Right forelimb (tissue), 1 donor: ENCODE measurements around the gene RAB1B.
"Not testable (repeated sequence)": the region's sequence is repeated elsewhere in the genome, so short reads cannot be mapped to it uniquely, and the experiment has no call there.

ENCODE experiments used
- DNase-seq: peaks from one replicate; pipeline ENCODE4 v3.0.0-alpha.2; 2018

Gene RAB1B

GRCh38 chr11:66239998-66240780 is 28.2 kb upstream of the RAB1B start:
- DNase-seq, result no peak

- no peak for DNase-seq
Measured at GRCh38 chr11:66240781-66241136, 27.7 kb upstream of the RAB1B start.

DNA sequence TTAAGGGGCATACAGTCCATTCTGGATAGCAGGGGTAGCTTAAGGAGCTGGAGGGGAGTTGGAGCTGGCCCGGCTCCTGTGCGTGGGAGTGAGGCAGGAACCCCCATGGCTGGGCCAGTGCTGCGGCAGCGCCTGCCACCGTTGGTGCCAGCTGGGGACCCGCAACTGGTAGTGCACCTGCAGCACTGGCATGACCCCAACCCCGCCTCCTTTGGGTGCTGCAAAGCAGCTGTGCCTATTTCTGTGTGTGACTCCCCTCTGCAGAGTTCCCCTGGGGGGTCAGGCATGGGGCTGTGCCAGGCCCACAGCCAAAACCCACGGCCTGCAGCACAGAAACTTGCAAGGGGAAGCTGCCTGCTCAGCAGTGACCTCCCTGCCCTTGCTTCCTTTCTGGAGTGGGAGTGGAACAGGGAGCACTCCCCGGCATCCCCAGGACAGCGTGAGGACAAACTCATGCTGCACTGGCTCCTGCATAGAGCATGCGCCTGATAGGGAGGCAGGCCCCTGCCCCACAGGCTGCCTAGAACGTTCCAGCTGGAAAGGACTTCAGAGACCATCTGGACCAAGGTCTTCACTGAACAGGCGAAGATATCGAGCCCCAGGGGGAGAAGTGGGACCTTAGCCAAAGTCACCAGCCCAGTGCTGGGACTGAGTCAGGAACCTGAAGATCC is 26.2 kb upstream of the RAB1B start:
- DNase-seq, result no peak

GRCh38 chr11:66243782-66244535 is 24.5 kb upstream of the RAB1B start:
- DNase-seq, result peak; percentile 57

GRCh38 chr11:66247295-66247694 is 21.1 kb upstream of the RAB1B start:
- DNase-seq, result no peak

- no peak for DNase-seq
Measured at GRCh38 chr11:66247801-66248200, 20.6 kb upstream of the RAB1B start.

GRCh38 chr11:66248903-66249302 is 19.5 kb upstream of the RAB1B start:
- DNase-seq, result no peak

DNA sequence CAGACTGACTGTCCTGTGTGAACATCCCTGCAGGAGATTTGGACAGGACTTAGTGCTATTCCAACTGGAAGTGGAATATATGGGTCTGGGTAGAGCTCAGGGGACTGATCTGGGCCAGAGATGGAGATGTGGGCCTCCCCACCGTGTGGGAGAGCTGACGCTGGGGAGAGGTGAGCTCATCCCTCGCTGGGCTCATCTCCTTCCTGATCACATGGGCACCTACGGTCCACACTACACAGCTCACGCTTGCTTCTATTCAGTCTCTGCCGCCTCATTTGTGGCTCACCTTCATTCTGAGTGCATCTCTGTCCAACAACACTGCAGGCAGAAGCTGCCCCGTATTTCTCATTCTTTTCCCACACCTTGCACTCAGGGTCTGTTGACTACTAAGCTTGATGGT is 16.6 kb upstream of the RAB1B start:
- no peak for DNase-seq

GRCh38 chr11:66253081-66253480 is 15.4 kb upstream of the RAB1B start:
- not testable (repeated sequence) for DNase-seq

- DNase-seq, result no peak
Measured at GRCh38 chr11:66258473-66258893, 10.0 kb upstream of the RAB1B start.

GRCh38 chr11:66259225-66259624 is 9.2 kb upstream of the RAB1B start:
- DNase-seq, result no peak

GRCh38 chr11:66259956-66260355 is 8.5 kb upstream of the RAB1B start:
- DNase-seq, result no peak

DNA sequence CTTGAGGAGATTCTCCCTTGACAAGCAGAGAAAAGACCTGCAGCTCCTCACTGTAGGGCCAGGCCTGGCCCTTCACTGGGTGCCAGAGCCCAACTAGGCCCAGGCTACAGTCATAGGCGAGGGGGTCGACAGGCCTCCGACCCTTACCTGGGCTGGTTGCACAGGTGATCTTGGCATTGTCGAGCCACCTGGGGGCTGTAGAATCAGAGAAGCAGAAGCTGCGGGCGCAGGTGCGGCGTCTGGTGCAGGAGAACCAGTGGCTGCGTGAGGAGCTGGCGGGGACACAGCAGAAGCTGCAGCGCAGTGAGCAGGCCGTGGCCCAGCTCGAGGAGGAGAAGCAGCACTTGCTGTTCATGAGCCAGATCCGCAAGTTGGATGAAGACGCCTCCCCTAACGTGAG is 6.9 kb upstream of the RAB1B start:
- no peak for DNase-seq

DNA sequence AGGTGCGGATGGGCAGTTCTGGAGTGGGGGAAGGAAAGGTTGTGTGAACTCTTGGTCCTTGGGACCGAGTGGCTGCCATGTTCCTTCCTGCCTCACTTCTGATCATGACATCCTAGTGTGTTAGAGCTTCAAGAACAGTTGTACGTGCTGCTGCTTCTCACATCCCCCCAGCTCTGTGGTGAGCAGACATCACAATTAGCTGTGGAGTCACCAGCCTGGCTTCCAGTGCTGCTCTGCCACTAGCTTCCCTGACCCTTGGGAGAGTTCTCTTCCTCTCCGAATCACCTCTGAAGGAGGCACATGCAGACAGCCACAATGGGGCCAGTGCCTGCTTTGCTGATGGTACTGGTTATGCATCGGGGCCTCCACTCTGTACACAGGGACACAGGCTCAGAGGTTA is 6.2 kb upstream of the RAB1B start:
- no peak for DNase-seq

DNA sequence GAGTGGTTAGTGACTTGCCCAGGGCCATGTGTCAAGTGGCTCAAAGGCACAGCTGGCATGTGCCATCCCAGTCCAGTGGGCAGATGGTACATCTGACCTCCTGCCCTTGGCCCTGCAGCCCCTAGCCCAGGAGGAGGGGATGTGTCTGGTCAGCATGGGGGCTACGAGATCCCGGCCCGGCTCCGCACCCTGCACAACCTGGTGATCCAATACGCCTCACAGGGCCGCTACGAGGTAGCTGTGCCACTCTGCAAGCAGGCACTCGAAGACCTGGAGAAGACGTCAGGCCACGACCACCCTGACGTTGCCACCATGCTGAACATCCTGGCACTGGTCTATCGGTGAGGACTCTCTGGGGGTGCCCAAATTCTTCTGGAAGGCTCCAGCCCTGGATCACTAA is 5.7 kb upstream of the RAB1B start:
- no peak for DNase-seq

DNA sequence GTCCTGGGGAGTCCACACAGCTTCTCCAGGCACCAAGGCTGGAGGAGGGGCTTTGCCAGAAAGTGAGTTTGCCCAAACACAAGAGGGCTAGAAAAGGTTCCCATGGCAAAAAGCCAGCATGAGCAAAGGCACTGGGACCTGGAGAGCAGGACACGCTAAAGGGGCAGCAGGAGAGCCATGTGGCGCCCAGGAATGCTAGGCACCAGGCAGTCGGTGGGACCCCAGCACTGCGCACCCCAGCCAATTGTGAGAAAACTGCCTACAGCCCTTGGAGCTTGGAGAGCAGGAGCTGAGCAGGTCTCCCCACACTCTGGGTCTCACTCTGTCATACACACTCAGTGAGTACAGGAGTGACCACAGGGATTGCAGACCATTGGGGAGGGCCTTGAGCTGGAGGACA is 5.2 kb upstream of the RAB1B start:
- no peak for DNase-seq

DNA sequence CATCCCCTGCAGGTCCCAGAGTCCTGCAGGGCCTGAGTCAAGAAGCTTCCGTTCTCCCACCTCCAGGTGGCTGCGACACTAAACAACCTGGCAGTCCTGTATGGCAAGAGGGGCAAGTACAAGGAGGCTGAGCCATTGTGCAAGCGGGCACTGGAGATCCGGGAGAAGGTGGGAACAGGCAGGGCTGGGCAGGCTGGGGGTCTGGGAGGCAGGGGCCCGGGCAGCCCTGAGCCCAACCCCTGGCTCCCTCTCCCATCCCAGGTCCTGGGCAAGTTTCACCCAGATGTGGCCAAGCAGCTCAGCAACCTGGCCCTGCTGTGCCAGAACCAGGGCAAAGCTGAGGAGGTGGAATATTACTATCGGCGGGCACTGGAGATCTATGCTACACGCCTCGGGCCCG is 4.7 kb upstream of the RAB1B start:
- DNase-seq, result no peak

DNA sequence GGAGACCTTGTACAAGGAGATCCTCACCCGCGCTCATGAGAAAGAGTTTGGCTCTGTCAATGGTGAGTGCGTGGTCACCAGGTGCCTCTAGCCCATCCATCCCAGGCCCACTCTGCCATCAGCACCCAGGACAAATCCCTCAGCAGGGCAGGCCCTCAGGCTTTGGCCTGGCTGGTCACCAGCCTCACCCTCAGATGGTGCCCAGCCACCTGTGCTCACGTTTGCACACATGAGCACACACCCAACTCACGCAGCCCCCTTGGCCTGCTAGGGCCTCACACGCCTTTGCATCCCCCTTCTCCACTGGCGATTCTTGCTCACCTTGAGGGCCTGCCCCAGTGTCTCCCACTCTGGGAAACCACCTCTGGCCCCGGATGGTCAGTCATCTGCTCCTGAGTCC is 4.1 kb upstream of the RAB1B start:
- no peak for DNase-seq

DNA sequence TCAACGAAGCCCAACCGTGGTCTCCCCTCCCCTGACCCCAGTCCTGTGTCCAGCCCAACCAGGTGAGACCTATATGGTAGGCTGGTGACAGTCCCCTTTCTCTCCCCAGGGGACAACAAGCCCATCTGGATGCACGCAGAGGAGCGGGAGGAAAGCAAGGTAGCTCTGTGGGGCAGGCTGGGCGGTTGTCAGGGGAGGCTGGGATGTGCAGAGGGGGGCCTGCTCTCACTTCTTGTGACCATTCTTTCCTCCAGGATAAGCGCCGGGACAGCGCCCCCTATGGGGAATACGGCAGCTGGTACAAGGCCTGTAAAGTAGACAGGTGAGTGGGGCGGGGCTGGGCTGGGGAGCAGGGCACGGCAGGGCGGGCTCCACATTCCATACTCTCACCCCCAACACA is 3.5 kb upstream of the RAB1B start:
- DNase-seq, result no peak

DNA sequence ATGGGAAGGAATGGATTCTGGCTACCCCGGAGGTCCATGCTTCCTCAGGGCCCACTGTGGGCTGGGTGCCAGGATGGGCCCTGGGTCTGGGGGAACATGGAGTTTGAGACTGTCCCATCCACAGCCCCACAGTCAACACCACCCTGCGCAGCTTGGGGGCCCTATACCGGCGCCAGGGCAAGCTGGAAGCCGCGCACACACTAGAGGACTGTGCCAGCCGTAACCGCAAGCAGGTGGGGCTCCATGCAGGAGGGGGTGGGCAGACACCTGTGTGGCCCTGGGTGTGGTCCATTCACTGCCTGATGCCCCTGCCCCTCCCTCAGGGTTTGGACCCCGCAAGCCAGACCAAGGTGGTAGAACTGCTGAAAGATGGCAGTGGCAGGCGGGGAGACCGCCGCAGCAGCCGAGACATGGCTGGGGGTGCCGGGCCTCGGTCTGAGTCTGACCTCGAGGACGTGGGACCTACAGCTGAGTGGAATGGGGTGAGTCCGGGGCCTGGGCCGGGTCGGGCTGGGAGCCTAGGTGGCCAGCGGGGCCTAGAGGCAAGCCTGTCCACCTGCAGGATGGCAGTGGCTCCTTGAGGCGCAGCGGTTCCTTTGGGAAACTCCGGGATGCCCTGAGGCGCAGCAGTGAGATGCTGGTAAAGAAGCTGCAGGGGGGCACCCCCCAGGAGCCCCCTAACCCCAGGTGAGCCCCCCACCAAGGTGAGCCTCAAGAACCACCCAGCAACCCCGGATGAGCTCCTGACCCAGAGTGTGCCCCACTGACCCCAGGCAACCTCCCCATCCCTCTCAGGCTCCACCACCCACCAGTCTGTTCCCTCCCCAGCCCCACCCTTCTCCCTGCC is 2.7 kb upstream of the RAB1B start:
- DNase-seq, result no peak

GRCh38 chr11:66266378-66267038 is 1.9 kb upstream of the RAB1B start:
- DNase-seq, result no peak

- DNase-seq, result no peak
Measured at GRCh38 chr11:66267039-66267378, 1.4 kb upstream of the RAB1B start.
